ENCODE data around the gene UFD1.

GRCh38 chr22:19402642-19403191 lies 76.3 kb downstream of the UFD1 start:
- no peak for TF ChIP-seq ZC3H4 (CRISPR knock-in tag; IDR thresholded peaks at IDR 0.05; ENCODE audit: borderline replicate concordance)
- TF ChIP-seq NFE2L1 (tag; IDR thresholded peaks at IDR 0.05; ENCODE audit: borderline replicate concordance, low read depth) = no peak
- no peak for TF ChIP-seq MED1 (CRISPR knock-in tag; IDR thresholded peaks at IDR 0.05; ENCODE audit: borderline replicate concordance)
